ENCODE results near the gene ATF5. TPM values are rescaled to one million over a fixed set of nuclear protein-coding genes. Genes with fewer than 3 reads are reported as not detected.

Gene ATF5
- total and polyA plus RNA-seq, 2 donors (not counting 1 experiment from before 2014, with no cell fraction given), result 7.4 to 7.9 TPM

DNA sequence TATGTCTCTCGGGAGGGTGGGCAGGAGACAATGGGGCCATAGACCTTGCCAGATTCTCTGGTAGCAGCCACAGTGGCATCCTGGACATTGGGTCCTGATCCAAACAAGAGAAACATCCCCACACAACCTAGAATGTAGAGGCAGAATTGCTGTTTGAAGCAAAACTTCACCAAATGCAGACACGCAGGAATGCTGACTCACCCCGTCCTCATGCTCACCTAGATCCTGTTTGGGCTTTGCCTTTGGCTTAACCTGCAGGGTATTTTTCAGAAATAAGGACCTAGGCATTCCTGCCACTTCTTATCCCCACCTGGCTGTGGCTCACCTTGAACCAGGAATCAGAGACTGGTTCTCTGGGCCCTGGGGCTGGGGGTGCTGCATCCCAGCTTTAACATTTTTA lies 44.2 kb upstream of the ATF5 start:
- peaks cover 48% of the 10 kb centered on the region for H3K36me3 ChIP-seq (ENCODE audit: control insufficient read depth, insufficient read depth, low read length)
- no peak overlapping the region for H3K4me3 ChIP-seq (replicated peaks in 1 of 4; ENCODE audit: control extremely low read depth in 1 of 4, insufficient read depth in 1 of 4, low read depth in 3 of 4, low read length in 4 of 4)
- H3K4me2 ChIP-seq (ENCODE audit: extremely low read depth, insufficient read depth, low read length), result no peak overlapping the region
- H3K27ac ChIP-seq (ENCODE audit: insufficient read depth, low read length), result no peak overlapping the region
- no peaks in the 10 kb centered on the region for H3K79me2 ChIP-seq (ENCODE audit: control insufficient read depth, insufficient read depth, low read length)
- no peaks in the 10 kb centered on the region for H4K20me1 ChIP-seq (ENCODE audit: control insufficient read depth, extremely low read depth, insufficient read depth, low read length)
- no peak for TF ChIP-seq EZH2 (IDR thresholded peaks at IDR 0.05; ENCODE audit: low read length, missing control alignments)
- TF ChIP-seq, protein P1, sequence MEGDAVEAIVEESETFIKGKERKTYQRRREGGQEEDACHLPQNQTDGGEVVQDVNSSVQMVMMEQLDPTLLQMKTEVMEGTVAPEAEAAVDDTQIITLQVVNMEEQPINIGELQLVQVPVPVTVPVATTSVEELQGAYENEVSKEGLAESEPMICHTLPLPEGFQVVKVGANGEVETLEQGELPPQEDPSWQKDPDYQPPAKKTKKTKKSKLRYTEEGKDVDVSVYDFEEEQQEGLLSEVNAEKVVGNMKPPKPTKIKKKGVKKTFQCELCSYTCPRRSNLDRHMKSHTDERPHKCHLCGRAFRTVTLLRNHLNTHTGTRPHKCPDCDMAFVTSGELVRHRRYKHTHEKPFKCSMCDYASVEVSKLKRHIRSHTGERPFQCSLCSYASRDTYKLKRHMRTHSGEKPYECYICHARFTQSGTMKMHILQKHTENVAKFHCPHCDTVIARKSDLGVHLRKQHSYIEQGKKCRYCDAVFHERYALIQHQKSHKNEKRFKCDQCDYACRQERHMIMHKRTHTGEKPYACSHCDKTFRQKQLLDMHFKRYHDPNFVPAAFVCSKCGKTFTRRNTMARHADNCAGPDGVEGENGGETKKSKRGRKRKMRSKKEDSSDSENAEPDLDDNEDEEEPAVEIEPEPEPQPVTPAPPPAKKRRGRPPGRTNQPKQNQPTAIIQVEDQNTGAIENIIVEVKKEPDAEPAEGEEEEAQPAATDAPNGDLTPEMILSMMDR (conservative IDR thresholded peaks at IDR 0.05 in 1 of 2, IDR thresholded peaks at IDR 0.05 in 1 of 2; ENCODE audit: low read depth in 1 of 2, low read length in 2 of 2), result no peak
- H2AFZ ChIP-seq (ENCODE audit: low read length), result no peak overlapping the region
- no peak overlapping the region for H3K9ac ChIP-seq (ENCODE audit: insufficient read depth, low read length)
- H3K4me1 ChIP-seq (ENCODE audit: control insufficient read depth, extremely low read depth, insufficient read depth, low read length), result no peaks in the 10 kb centered on the region
- H3K27me3 ChIP-seq (ENCODE audit: control insufficient read depth, insufficient read depth, low read length), result no peaks in the 10 kb centered on the region
- DNase-seq (ENCODE audit: low read depth in 2 of 2), result no peak
- no peaks in the 10 kb centered on the region for H3K9me3 ChIP-seq (ENCODE audit: control insufficient read depth, insufficient read depth, low read depth, low read length)

DNA sequence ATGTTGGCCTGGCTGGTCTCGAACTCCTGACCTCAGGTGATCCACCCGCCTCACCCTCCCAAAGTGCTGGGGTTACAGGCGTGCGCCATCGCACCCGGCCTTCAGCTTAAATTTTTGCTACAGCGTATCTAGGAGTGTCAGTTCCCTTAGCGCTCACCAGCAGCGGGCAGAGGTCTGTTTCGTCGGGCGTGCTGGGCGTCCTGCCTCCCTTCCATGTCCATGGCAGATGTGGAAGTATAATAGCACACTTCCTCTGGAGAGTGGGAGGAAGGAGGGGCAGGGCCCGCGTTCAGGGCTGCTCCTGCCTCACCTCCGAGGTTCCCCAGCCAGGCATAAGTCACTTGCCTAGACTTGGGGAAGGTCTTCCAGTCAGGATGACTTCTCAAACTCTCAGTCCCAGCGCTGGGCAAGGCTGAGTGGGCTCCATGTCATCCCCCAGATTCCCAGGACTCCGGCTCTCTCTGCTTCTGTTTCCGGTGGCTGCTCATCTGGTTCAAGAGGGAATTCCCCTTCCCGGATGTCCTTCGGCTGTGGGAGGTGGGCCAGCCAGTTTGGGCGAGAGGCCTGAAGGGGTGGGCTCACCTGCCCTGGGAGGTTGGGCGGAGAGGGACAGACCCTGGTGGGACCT lies 41.9 kb upstream of the ATF5 start:
- Histone ChIP-seq H3K79me2 (ENCODE audit: control insufficient read depth, insufficient read depth, low read length) (no peaks in the 10 kb centered on the region), H3K36me3 (ENCODE audit: control insufficient read depth, insufficient read depth, low read length) (peaks cover 25% of the 10 kb centered on the region)
- TF ChIP-seq, protein P1 (conservative IDR thresholded peaks at IDR 0.05 in 1 of 2, IDR thresholded peaks at IDR 0.05 in 1 of 2; ENCODE audit: low read depth in 1 of 2, low read length in 2 of 2), result no peak
- no peak for TF ChIP-seq EZH2 (IDR thresholded peaks at IDR 0.05; ENCODE audit: low read length, missing control alignments)

DNA sequence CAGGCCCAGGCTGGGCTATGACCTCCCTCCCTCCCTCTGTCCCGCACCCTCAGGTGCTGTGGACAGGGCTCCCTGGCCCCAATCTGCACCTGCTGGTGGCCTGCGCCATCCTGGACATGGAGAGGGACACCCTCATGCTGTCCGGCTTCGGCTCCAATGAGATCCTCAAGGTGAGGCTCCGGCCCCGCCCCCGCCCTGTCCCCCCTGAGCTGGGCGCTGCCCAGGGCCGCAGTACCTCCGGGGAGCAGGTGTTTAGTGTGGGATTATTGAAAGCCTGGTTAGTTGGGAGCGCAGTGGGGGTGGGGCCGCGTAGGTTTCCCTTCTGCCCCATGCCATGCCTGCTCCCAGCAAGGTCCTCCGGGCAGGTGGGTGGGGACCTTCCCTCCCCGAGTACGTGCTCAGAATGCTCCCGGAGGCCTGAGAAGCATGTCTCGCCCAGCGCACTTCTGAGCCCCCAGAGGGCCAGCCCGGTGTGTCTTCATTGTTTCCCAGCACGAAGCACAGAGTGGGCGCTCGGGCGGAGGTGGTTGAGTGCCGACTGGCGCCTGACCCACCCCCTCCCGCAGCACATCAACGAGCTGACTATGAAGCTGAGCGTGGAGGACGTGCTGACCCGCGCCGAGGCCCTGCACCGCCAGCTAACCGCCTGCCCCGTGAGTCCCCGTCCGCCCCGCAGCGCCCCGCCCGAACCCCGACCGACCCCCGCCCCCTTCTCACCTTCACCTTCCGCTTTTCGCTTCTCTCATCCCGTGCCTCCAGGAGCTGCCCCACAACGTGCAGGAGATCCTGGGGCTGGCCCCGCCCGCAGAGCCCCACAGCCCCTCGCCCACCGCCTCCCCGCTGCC lies 41.1 kb upstream of the ATF5 start:
- H3K27ac ChIP-seq (ENCODE audit: insufficient read depth, low read length), result no peak overlapping the region
- no peak overlapping the region for H3K4me2 ChIP-seq (ENCODE audit: extremely low read depth, insufficient read depth, low read length)
- H3K36me3 ChIP-seq (ENCODE audit: control insufficient read depth, insufficient read depth, low read length), result peaks cover 18% of the 10 kb centered on the region
- no peak for TF ChIP-seq EZH2 (IDR thresholded peaks at IDR 0.05; ENCODE audit: low read length, missing control alignments)
- TF ChIP-seq, protein P1 (conservative IDR thresholded peaks at IDR 0.05 in 1 of 2, IDR thresholded peaks at IDR 0.05 in 1 of 2; ENCODE audit: low read depth in 1 of 2, low read length in 2 of 2), result no peak
- H3K9ac ChIP-seq (ENCODE audit: insufficient read depth, low read length), result no peak overlapping the region
- H4K20me1 ChIP-seq (ENCODE audit: control insufficient read depth, extremely low read depth, insufficient read depth, low read length), result no peaks in the 10 kb centered on the region
- no peaks in the 10 kb centered on the region for H3K79me2 ChIP-seq (ENCODE audit: control insufficient read depth, insufficient read depth, low read length)
- H3K4me3 ChIP-seq (replicated peaks in 1 of 4; ENCODE audit: control extremely low read depth in 1 of 4, insufficient read depth in 1 of 4, low read depth in 3 of 4, low read length in 4 of 4), result no peak overlapping the region
- H3K4me1 ChIP-seq (ENCODE audit: control insufficient read depth, extremely low read depth, insufficient read depth, low read length), result peaks cover 3% of the 10 kb centered on the region
- no peaks in the 10 kb centered on the region for H3K27me3 ChIP-seq (ENCODE audit: control insufficient read depth, insufficient read depth, low read length)
- H3K9me3 ChIP-seq (ENCODE audit: control insufficient read depth, insufficient read depth, low read depth, low read length), result no peaks in the 10 kb centered on the region
- no peak for DNase-seq (ENCODE audit: low read depth in 2 of 2)
- H2AFZ ChIP-seq (ENCODE audit: low read length), result no peak overlapping the region

More for the DNA sequence above, 41.9 kb upstream of the ATF5 start:
- no peak overlapping the region for H3K4me3 ChIP-seq (replicated peaks in 1 of 4; ENCODE audit: control extremely low read depth in 1 of 4, insufficient read depth in 1 of 4, low read depth in 3 of 4, low read length in 4 of 4)
- H3K27ac ChIP-seq (ENCODE audit: insufficient read depth, low read length), result no peak overlapping the region
- H3K9ac ChIP-seq (ENCODE audit: insufficient read depth, low read length), result no peak overlapping the region
- H3K4me2 ChIP-seq (ENCODE audit: extremely low read depth, insufficient read depth, low read length), result no peak overlapping the region
- no peaks in the 10 kb centered on the region for H3K9me3 ChIP-seq (ENCODE audit: control insufficient read depth, insufficient read depth, low read depth, low read length)
- no peak overlapping the region for H2AFZ ChIP-seq (ENCODE audit: low read length)
- no peak for DNase-seq (ENCODE audit: low read depth in 2 of 2)
- no peaks in the 10 kb centered on the region for H3K27me3 ChIP-seq (ENCODE audit: control insufficient read depth, insufficient read depth, low read length)
- no peaks in the 10 kb centered on the region for H4K20me1 ChIP-seq (ENCODE audit: control insufficient read depth, extremely low read depth, insufficient read depth, low read length)
- H3K4me1 ChIP-seq (ENCODE audit: control insufficient read depth, extremely low read depth, insufficient read depth, low read length), result peaks cover 3% of the 10 kb centered on the region

All from fibroblast of lung (primary cell).